H1 (cell line): ENCODE measurements around the gene GNG12. TPM values are rescaled to one million over a fixed set of nuclear protein-coding genes. Genes with fewer than 3 reads are reported as not detected.

Experiments
- USF2 ChIP-seq: IDR thresholded peaks from 2 replicates; pipeline ENCODE4 v1.6.1; 2011; ENCODE audit warnings: low read length, improper control_type of control experiment
- polyA plus RNA-seq, 7 experiments: library from polyadenylated mRNA; depleted of rRNA in 3 of 7; stranded (reverse) in 5 of 7; unstranded in 2 of 7; fragments of >200 nt in 5 of 7; fragments of 200-250 nt in 2 of 7; gene quantifications; 1 replicate in 5 of 7; 2 replicates in 1 of 7; 4 replicates in 1 of 7; pipeline versions ENCODE4 v1.2.1 to v1.2.3, GENCODE V29; 2011 to 2013; ENCODE audit warnings: missing spikeins in 2 of 7, mixed read lengths in 2 of 7
- total RNA-seq: library from RNA; stranded (reverse); fragmentation: NEBNext Ultra II Directional; extraction: Animal tissue kit (Norgen Biotek cat#: 25700); gene quantifications from 2 replicates; pipeline ENCODE4 v1.2.1, GENCODE V29; 2021

The GNG12 gene
- total and polyA plus RNA-seq, 2 of the 8 experiments (the other 6 are each of a cell fraction or from before 2014, with no cell fraction given), result 11.4 to 35.8 TPM

DNA sequence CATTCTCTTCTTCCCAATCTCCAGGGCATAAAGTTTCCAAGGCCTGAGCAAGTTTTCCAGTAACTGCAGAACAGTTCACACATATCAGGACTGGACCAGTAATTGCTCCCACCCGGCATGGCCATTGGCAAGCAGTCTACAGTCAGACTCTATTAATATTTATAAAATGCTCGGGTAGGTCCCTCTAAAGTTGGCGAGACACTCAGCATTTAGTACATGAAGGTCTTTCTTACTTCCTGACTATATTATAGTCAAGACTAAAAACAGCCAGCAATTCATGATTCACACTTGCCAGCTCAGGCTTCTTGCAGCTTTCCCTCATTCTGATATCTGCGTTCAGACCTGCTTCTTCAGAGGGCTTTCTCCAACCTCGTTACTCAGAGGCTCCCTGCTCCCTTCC is 122.8 kb downstream of the GNG12 start (continued):
- TF ChIP-seq USF2, result no peak
